ENCODE results near the gene HRCT1.
A peak's percentile ranks its signal among the peaks of the same experiment; 100 is the strongest.
"Not testable (repeated sequence)": the region's sequence is repeated elsewhere in the genome, so short reads cannot be mapped to it uniquely, and the experiment has no call there.

HRCT1 gene

DNA sequence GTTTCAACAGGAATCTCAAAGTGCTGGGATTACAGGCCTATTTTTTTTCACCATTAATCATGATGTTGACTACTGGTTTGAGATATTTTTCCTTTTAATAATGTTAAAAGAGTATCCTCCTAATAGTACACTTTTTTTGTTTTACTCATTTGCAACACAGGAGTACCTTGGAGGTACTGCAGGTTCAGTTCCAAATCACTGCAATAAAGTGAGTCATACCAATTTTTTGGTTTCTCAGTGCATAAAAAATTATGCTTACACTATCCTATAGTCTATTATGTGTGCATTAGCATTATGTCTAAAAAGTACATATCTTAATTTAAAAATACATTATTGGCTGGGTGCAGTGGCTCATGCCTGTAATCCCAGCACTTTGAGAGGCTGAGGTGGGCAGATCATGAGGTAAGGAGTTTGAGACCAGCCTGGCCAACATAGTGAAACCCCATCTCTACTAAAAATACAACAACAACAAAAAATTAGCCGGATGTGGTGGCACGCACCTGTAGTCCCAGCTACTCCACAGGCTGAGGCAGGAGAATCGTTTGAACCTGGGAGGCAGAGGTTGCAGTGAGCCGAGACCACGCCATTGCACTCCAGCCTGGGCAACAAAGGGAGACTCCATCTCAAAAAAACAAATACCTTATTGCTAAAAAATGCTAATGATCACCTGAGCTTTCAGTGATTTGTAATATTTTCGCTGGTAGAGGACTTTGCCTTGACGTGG lies 8.5 kb upstream of the HRCT1 start:
- not testable (repeated sequence) for DNase-seq

DNA sequence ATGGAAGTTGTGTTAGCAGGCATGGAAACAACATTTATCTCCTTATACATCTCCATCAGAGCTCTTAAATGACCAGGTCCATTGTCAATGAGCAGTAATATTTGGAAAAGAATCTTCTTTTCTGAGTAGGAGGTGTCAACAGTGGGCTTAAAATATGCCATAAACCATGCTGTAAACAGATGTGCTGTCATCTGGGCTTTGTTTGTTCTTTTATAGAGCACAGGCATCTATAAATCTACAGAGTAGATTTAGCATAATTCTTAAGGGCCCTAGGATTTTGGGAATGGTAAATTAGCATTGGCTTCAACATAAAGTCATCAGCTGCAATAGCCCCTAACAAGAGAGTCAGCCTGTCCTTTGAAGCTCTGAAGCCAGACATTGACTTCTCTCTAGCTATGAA lies 7.7 kb upstream of the HRCT1 start:
- DNase-seq = no peak

DNA sequence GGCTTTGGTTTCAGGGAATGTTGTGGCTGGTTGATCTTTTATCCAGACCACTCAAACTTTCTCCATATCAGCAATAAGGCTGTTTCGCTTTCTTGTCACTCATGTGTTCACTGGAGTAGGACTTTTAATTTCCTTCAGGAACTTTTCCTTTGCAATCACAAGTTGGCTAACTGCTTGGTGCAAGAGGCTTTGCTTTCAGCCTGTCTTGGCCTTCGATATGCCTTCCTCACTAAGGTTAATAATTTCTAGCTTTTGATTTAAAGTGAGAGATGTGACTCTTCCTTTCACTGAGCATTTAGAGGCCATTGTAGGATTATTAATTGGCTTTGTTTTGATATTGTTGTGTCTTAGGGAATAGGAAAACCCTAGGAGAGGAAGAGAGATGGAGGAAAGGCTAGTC lies 7.0 kb upstream of the HRCT1 start:
- no peak for DNase-seq

DNA sequence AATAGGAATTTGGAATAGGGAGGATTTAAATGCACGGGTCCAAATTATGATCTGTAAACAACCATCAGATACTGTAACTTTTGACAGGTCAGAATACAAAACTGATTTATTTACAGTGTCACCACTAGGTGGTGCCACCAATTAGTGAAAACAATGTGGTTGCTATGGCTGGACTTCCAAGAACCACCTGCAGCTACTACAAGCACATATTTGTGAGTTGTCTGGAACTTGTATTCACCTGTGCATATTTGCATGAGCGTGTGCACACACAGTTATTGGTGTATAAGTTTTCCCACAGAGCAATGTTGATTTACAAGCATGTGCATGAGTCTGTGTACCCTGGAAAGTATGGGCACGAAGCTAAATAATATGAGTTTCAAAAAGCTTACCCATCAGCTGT lies 3.0 kb upstream of the HRCT1 start:
- DNase-seq = peak; percentile 74

DNA sequence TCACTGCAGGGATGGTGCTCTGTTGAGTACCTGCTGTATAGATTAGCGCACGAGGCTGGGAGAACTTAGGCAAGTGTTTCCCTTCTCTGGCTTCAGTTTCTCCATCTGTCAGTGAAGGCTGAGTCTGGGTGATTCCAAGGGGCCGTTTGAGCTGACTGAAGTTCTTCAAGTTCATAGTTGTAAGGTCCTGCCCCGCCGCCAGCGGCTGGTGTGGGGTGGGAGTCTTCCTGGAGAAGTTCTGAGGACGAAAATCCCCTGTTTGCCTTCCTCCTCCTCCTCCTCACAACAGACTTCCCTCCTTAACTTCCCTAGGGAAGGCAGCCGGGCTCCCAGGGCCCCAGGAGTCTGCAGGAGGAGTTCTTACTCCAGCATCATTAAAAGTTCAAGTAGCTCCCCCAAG lies 1.7 kb upstream of the HRCT1 start:
- DNase-seq = no peak

DNA sequence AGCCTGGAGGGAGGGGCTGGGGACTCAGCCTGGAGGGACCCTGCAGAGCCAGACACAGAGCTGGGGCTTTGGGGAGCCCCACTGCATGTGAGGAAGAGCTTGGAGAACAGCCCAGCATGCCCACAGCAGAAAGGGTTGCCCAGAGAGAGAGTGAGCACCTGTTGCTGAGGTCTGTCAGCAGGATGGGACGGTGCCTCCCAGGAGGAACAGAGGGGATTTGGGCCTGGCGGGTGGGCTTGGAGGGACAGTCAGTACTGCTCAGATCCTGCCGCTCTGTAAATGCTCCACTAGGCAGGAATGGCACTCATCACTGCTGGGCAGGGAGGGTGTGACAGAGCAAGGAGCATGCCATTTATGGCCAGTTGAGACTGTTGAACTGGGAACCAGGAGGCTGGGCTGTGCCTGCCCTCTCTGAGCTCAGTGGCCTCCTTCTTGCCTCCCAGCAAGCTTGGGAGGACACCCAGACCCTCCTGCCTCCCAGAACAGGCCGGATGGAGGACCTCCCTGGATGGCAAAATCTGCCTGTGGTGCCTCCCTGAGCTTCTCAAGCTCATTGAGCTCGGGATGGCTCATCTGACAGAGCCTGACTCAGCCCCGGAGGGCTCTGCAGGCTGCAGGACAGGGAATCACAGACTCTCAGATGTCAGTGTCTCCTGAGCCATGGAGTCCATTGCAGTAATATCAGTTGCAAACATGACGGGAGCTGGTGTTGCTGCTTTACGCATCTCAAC lies 786 bp upstream of the HRCT1 start:
- no peak for DNase-seq

DNA sequence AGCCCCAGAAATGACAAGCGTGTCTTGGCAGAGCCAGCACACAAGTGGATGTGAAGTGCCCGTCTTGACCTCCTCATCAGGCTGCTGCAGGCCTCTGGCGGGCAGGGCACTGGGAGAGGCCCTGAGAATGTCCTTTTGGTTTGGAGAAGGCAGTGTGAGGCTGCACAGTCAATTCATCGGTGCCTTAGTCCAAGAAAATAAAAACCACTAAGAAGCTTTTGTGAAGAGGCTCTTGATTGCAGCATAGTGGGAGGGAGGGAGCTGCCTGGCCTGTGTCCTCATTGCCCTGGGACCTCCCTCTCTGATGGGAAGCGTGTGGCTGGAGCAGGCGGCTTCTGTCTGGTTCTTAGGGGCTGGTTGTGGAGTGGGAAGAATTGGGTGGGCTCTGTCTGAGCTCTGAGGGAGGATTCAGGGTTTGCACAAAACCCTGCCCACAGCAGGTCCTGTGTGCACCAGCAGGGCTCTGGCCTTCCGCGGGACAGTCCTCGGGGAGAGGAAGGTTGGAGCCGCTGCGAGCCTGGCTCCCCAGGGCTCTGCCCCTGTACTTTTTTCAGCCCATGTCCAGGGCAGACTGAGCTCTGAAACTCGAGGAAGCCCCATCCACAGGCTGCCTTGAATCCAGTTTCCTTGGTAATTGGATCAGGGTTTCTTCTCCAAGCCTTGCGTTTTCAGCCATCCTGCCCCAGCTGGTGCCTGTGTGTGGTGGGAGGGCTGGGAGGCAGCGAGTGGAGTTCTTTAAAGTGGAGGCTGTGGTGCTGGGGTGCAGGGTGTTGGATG lies 1.1 kb downstream of the HRCT1 start:
- peak; percentile 9 for DNase-seq

DNA sequence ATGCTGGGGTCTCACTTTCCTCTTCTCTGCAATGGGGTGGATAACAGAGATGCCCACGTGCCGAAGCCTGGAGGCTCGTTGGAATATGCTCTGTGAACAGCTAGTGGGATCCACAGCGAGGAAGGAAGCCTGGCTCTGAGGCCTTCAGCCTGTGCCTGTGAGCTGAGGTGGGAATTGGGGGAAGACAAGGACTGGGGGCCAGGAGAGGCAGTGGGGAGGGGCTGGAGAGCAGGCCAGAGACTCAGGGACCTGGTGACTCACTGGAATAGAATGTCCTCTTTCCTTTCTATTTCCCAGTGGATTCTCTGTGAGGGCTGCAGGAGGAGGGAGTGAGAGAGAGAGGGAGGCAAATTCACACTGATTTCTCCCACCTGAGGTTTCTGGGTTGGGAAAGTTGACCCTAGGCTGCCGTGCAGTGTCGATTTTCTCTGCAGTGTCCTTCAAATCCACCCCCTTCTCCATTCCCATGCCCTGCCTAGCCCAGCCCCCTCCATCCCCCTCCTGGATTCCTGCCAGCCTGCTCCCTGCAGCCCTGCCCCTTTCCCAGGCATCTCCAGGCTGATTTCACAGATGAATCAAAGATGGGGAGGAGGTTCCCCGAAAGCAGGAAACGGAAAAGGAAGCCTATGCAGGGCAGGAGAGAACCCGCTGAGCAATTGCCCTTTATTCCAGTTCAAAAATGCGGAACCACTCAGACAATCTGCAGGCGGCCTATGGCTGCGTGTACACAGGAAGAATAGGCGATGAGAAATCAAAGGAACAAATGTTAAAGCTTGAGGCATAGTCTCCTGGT lies 1.9 kb downstream of the HRCT1 start:
- peak; percentile 68 for DNase-seq

DNA sequence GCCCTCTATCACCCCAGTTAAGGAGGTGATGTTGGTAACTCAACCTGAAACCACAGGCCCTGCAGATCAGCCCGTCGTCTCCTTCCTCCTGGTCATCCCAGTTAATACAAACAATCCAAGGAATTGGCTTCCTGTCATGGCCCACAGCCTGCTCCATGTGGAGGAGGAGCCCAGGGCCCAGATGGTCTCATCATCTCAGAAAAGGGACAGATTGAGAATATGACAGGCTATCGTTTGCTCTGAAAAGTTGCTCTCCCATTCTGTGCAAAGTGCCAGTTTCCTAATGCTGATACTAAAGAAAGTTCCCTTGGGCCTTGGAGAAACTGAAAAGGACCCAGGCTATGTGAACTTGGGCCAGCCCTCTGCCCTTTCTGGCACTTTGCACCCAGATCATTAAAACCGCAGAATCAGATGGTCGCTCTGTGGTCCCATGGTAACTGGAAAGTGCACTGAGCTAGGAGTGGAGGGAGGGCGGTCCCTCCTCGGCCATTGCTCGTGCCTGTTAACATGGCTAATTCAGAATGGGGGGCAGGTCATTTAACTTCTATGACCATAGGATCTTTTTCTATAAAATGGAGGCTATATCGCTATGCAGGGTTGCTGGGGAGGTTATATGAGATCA lies 2.6 kb downstream of the HRCT1 start:
- peak; percentile 53 for DNase-seq

DNA sequence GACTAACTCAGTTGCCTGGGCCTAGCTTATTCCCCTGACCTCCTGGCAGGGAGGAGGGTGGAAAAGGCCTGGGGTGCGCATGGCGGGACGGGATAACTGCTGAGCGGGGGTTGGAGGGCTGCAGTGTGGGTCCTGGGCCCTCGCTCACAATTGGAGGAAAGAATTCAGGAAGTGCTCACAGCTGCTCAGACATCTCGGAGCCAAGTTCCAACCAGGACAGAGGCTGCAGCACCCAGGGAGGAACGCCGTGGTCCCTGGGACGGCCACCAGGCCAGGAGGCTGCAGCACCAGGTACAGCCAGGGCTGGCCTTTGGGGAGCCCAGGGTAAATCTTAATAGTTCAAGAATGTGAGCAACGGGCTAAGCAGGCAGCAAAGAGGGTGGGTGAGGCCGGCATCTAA lies 3.3 kb downstream of the HRCT1 start, which contains the start of gene SPAAR:
Gene SPAAR (plus strand): TSS at position 217 of the 400 bp plus-strand sequence. CDS start 974 bp downstream, outside the sequence.
- DNase-seq = no peak

DNA sequence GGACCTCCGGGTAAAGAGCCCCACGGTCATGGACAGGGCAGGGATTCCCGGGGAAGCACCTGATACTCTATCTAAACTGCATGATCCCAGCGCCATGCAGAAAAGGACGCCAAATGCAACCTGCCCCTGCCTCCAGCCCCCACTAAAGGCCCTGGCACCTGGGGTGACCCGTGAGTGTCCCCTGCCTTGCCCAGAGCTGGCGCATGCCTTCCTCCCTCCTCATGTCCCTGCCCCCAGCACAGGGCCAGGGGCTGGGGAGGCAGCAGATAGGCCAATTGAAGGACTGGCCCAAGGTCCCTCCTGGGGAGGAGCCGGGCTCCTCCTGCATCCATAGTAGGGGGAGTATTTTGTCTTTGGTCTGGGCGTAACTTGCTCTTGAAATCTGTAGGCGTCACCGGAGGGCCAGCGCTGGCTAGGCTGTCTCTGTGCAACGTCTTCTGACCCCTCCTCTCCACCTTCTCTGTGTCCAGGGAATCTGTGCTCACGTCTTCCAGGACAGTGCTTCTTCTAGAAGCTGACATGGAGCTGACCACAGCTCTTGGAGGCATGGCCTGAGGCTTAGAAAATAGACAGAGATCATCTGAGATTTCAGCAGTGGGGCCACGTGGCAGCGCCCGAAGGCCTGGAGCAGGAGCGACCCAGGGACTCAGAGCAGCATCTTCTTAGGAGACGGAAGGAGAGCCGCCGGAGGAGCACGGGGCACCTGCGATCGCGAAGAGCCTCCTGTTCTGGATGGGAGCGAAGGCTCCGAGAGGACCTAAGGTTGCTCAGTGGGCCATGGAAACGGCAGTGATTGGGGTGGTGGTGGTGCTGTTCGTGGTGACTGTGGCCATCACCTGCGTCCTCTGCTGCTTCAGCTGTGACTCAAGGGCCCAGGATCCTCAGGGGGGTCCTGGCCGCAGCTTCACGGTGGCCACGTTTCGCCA lies 3.9 kb downstream of the HRCT1 start:
- no peak for DNase-seq

DNA sequence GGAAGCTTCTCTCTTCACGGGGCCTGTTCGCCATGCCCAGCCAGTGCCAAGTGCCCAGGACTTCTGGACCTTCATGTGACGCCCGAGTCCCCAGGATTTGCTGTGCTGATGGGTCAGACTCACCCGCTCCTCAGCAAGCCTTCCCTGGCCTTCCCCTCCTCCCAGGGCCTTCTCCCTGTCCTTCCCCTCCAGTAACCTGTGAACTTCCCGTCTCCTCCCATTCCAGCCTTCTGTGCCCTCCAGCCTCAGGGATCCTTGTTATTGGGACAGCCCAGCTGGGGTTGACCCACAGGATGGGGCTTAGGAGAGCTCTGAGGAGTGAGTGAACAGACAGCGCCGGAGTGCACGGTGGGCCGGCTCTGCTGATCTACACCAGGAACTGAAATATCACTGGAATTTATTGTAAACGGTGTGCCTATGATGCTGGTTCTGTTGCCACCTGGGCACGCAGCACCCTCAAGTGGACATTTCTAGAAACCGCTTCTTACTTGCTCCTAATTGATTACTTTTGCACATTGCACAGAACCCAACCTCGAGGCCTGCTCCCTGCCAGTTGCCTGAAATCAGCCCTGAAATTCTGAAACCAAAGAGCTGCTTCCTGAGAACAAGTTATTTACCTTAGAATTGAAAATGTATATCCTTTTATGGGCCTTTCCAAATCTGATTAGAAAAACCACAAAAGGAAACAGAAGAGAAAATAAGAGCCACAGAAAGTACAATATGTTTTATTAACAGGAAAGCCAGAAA lies 4.8 kb downstream of the HRCT1 start:
- DNase-seq = peak; percentile 79

DNA sequence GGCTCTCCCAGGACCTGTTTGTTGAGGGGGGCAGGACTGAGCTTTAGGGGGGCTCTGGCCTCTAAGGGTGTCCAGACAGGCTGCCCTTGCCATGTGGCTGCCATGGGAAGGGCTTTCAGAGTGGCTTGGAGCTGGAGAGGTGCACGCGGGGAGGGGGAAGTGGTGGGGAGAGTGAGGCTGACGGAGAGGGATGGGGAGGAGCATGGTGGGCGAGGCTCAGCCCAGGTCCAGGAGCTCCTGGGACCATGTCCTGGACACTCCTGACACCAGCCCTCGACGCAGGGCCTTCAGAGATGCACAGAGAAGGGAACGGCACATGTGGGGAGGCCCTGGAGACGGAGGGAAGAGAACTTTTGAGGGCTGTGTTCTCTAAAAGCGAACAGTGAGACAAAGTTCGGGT lies 5.7 kb downstream of the HRCT1 start:
- DNase-seq = no peak

DNA sequence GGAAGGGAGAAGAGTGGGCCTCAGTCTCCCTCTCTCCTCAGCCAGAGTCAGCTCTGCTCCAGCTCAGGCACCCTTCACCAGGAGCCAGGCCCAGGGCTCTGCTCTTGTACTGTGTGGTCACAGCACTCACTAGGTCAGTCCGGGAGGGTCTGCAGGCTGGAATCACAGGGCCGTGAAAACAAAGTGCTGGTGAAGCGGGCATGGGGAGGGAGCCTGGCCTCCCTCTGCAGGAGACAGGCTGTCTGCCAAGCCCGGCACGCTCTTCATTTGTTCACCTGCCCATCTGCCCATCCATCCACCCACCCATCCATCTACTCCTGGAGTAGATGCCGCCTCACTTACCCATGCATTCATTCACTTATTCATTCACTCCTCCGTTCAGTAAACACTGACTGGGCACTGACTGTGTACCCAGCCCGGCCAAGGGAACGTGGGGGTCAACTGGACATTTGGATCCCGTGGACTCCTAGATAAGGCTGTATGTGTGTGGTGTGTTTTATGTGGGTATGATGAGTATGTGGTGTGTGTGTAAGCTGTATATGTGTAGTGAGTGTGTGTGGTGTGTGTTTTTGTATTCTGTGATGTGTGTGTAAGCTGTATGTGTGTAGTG lies 6.9 kb downstream of the HRCT1 start:
- no peak for DNase-seq

DNA sequence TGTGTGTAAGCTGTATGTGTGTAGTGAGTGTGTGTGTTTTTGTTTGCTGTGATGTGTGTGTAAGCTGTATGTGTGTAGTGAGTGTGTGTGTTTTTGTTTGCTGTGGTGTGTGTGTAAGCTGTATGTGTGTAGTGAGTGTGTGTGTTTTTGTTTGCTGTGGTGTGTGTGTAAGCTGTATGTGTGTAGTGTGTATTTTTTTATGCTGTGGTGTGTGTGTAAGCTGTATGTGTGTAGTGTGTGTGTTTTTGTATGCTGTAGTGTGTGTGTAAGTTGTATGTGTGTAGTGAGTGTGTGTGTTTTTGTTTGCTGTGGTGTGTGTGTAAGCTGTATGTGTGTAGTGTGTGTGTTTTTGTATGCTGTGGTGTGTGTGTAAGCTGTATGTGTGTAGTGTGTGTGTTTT lies 7.4 kb downstream of the HRCT1 start:
- not testable (repeated sequence) for DNase-seq

DNA sequence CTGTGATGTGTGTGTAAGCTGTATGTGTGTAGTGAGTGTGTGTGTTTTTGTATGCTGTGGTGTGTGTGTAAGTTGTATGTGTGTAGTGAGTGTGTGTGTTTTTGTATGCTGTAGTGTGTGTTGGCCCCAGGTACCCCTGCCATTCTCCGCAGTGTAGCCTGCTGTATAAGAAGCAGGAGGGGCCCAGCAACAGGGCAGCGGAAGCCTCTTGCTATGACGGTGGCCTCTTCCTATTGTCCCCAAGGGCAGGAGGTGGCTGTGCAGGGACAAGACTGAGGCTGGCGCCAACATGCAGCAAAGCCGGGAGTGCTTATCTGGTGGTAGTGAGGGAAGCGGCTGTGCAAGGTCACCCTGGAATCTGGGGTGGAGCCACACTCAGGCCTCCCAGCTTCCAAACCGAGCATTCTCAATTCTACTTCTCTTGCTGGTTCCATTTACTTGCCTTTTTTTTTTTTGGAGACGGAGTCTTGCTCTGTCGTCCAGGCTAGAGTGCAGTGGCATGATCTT lies 8.4 kb downstream of the HRCT1 start:
- DNase-seq = no peak

DNA sequence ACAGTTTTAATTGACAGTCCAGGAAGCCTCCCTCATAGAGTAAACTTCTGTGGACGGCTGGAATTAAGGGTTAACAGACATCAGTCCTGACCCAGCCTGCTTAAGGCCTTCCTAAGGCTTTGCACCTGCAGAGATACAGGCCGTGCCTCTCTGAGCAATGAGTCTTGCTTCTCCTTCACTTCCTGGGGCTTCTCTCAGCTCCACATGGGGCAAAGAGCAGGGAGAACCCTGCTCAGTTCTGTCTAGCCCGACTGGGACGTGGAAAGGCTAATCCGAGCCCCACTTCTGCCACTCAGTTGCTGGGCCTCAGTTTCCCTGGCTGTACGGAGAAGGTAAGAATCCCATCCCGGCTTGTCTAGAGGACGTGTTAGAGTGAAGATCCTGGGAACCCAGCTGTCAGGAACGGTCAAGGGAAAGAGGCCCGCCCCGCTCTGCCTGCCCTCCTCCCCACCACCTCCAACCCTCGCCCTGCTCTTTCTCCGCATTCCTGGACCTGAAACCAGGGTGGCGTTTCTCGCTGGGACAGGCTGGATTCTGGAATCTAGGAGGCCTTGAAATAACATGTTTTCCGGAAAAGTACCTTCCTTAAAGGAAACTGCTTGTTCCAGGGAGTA lies 9.8 kb downstream of the HRCT1 start:
- no peak for DNase-seq

DNA sequence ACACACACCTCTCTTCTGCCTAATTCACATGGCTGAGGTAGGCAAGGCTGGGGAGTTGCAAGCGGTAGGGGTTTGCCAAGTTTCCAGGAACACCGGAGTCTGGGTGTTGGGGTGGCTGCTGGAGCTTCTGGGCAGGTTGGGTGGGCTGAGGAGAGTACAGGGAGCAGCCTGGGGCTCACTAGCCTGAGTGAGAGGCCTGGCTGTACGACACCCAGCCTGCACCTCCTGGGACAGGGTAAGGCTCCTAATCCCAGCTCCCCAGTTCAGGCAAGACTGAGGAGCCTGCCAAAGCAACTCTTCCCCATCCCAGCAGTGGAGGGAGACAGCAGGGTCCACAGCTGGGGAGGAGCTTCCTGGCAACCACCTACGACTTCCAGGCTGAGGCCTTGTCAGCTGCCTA lies 11.3 kb downstream of the HRCT1 start:
- DNase-seq = no peak

DNA sequence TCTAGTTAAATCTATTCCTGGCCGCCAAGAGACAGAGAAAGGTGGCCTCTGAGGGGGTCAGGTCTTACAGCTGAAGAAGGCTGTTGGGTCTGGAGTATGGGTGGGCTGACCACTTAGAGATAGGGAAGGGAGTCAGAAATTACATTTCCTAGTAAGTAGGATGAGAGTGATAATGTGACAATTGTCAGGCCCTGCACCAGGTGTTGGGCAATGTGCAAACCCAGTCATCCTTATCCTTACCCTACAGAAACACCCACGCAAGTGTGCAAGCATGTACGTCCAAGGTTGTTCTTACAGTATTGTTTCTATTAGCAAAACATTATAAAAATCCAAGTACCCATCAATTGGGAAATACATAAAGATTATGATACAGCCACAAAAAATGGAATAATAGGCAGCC lies 12.8 kb downstream of the HRCT1 start:
- DNase-seq = no peak
